HepG2 (cell line): ENCODE measurements around the gene MICALL2. TPM values are rescaled to one million over a fixed set of nuclear protein-coding genes. Genes with fewer than 3 reads are reported as not detected.

ENCODE experiments used
- FOXA1 ChIP-seq, 2 experiments: fragments of 450-650 bp in 1 of 2; sonication (generic) in 1 of 2; formaldehyde crosslinking in 1 of 2; IDR thresholded peaks; 2 replicates each; pipeline versions ENCODE4 v1.4.0 to v1.6.1; 2016 to 2020; ENCODE audit warnings: missing genetic modification reagents in 1 of 2
- SMAD9 ChIP-seq: sonication (generic); formaldehyde crosslinking; IDR thresholded peaks from 2 replicates; pipeline ENCODE4 v1.5.1; 2020; ENCODE audit warnings: mild to moderate bottlenecking, missing genetic modification reagents
- polyA plus RNA-seq, 8 experiments: library from polyadenylated mRNA; depleted of rRNA in 3 of 8; stranded (reverse) in 7 of 8; unstranded in 1 of 8; fragments of >200 nt; fragmentation: Illumina TruSeq in 4 of 8; extraction: Trizol in 4 of 8; gene quantifications; 2 replicates each; pipeline versions ENCODE4 v1.2.1 to v1.2.3, GENCODE V29; 2011 to 2016; ENCODE audit warnings: low read depth in 4 of 8, missing spikeins in 1 of 8, mixed read lengths in 1 of 8; ENCODE audit not compliant: insufficient read depth in 1 of 8
- total RNA-seq, 5 experiments: library from RNA; depleted of rRNA; stranded (reverse); fragments of >200 nt; fragmentation: Illumina TruSeq; extraction: Trizol; gene quantifications; 2 replicates each; pipeline ENCODE4 v1.2.3, GENCODE V29; 2016; ENCODE audit warnings: low read depth in 1 of 5
- TF ChIP-seq, protein P1 (sequence below): sonication (generic); formaldehyde crosslinking; IDR thresholded peaks from 2 replicates; pipeline ENCODE4 v1.4.0; 2020; ENCODE audit warnings: missing genetic modification reagents, borderline replicate concordance
- TF ChIP-seq, protein P2 (sequence below): sonication (generic); formaldehyde crosslinking; conservative IDR thresholded peaks from 2 replicates; pipeline ENCODE4 v1.8.0; 2022; ENCODE audit warnings: missing genetic modification reagents
- TF ChIP-seq, protein P3 (sequence below): sonication (generic); formaldehyde crosslinking; IDR thresholded peaks from 2 replicates; pipeline ENCODE4 v1.8.1; 2023; ENCODE audit warnings: mild to moderate bottlenecking, missing genetic modification reagents
- TF ChIP-seq, protein P4 (sequence below): sonication (generic); formaldehyde crosslinking; IDR thresholded peaks from 2 replicates; pipeline ENCODE4 v1.4.0; 2020; ENCODE audit warnings: missing genetic modification reagents
- TF ChIP-seq, protein P5 (sequence below): sonication (generic); formaldehyde crosslinking; IDR thresholded peaks from 2 replicates; pipeline ENCODE4 v1.4.0; 2020; ENCODE audit warnings: missing genetic modification reagents
- TF ChIP-seq, protein P6 (sequence below): sonication (generic); formaldehyde crosslinking; IDR thresholded peaks from 2 replicates; pipeline ENCODE4 v1.5.1; 2020; ENCODE audit warnings: mild to moderate bottlenecking, missing genetic modification reagents, moderate library complexity
- TF ChIP-seq, protein P7 (sequence below): sonication (generic); formaldehyde crosslinking; IDR thresholded peaks from 2 replicates; pipeline ENCODE4 v1.4.0; 2020; ENCODE audit warnings: mild to moderate bottlenecking, missing genetic modification reagents

MICALL2 gene
- total and polyA plus RNA-seq, 2 of the 13 experiments (the other 11 are each of a cell fraction or from before 2014, with no cell fraction given) = 5.8 to 12.4 TPM

DNA sequence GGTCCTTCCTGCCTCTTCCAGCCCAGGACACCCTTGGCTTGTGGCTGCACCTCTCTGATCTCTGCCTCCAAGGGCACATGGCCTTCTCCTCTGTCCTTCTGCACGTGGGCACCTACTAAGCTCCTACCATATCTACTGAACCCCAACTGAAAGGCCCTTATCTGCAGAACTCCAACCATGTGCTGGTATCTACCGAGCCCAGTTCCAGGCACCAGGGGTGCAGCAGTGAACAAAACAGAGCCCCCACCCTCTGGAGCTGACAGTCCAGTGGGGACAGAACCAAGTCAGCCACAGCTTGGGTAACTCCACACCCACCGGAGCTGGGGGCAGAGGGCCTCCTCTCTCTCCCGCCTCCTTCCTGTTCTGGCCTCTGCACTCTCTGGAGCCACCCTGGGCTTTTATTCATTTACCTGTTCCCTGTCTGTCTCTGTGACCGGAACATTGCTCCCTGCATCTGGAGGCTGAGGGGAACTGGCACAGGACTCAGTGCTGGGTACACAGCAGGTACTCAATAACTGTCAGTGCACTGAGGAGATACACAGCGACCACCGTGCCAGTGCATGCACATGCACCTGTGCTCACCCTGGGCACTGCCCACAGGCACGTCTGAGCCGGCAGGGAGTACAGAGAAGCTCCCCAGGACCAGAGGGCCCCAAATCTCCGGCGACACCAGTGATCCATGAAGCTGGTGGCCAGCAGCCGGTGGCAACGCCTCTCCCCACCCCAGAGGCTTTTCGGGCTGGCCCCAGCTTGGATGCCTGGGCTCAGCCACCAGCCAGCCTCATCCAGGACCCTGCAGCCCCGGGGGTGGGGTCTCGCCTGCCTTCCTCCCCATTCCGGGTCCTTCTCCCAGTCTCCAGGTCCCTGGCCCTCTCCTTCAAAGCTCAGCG, 2.0 kb downstream of the MICALL2 start (continued):
- TF ChIP-seq, protein P1, sequence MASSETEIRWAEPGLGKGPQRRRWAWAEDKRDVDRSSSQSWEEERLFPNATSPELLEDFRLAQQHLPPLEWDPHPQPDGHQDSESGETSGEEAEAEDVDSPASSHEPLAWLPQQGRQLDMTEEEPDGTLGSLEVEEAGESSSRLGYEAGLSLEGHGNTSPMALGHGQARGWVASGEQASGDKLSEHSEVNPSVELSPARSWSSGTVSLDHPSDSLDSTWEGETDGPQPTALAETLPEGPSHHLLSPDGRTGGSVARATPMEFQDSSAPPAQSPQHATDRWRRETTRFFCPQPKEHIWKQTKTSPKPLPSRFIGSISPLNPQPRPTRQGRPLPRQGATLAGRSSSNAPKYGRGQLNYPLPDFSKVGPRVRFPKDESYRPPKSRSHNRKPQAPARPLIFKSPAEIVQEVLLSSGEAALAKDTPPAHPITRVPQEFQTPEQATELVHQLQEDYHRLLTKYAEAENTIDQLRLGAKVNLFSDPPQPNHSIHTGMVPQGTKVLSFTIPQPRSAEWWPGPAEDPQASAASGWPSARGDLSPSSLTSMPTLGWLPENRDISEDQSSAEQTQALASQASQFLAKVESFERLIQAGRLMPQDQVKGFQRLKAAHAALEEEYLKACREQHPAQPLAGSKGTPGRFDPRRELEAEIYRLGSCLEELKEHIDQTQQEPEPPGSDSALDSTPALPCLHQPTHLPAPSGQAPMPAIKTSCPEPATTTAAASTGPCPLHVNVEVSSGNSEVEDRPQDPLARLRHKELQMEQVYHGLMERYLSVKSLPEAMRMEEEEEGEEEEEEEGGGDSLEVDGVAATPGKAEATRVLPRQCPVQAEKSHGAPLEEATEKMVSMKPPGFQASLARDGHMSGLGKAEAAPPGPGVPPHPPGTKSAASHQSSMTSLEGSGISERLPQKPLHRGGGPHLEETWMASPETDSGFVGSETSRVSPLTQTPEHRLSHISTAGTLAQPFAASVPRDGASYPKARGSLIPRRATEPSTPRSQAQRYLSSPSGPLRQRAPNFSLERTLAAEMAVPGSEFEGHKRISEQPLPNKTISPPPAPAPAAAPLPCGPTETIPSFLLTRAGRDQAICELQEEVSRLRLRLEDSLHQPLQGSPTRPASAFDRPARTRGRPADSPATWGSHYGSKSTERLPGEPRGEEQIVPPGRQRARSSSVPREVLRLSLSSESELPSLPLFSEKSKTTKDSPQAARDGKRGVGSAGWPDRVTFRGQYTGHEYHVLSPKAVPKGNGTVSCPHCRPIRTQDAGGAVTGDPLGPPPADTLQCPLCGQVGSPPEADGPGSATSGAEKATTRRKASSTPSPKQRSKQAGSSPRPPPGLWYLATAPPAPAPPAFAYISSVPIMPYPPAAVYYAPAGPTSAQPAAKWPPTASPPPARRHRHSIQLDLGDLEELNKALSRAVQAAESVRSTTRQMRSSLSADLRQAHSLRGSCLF = no peak
- TF ChIP-seq, protein P2, sequence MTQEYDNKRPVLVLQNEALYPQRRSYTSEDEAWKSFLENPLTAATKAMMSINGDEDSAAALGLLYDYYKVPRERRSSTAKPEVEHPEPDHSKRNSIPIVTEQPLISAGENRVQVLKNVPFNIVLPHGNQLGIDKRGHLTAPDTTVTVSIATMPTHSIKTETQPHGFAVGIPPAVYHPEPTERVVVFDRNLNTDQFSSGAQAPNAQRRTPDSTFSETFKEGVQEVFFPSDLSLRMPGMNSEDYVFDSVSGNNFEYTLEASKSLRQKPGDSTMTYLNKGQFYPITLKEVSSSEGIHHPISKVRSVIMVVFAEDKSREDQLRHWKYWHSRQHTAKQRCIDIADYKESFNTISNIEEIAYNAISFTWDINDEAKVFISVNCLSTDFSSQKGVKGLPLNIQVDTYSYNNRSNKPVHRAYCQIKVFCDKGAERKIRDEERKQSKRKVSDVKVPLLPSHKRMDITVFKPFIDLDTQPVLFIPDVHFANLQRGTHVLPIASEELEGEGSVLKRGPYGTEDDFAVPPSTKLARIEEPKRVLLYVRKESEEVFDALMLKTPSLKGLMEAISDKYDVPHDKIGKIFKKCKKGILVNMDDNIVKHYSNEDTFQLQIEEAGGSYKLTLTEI (CRISPR knock-in tag) = no peak
- TF ChIP-seq, protein P3, sequence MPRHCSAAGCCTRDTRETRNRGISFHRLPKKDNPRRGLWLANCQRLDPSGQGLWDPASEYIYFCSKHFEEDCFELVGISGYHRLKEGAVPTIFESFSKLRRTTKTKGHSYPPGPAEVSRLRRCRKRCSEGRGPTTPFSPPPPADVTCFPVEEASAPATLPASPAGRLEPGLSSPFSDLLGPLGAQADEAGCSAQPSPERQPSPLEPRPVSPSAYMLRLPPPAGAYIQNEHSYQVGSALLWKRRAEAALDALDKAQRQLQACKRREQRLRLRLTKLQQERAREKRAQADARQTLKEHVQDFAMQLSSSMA (CRISPR knock-in tag) = no peak
- TF ChIP-seq, protein P4, sequence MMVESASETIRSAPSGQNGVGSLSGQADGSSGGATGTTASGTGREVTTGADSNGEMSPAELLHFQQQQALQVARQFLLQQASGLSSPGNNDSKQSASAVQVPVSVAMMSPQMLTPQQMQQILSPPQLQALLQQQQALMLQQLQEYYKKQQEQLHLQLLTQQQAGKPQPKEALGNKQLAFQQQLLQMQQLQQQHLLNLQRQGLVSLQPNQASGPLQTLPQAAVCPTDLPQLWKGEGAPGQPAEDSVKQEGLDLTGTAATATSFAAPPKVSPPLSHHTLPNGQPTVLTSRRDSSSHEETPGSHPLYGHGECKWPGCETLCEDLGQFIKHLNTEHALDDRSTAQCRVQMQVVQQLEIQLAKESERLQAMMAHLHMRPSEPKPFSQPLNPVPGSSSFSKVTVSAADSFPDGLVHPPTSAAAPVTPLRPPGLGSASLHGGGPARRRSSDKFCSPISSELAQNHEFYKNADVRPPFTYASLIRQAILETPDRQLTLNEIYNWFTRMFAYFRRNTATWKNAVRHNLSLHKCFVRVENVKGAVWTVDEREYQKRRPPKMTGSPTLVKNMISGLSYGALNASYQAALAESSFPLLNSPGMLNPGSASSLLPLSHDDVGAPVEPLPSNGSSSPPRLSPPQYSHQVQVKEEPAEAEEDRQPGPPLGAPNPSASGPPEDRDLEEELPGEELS (CRISPR knock-in tag) = peak; percentile 27; the same call in 1 of the 2 replicates
- TF ChIP-seq, protein P5, sequence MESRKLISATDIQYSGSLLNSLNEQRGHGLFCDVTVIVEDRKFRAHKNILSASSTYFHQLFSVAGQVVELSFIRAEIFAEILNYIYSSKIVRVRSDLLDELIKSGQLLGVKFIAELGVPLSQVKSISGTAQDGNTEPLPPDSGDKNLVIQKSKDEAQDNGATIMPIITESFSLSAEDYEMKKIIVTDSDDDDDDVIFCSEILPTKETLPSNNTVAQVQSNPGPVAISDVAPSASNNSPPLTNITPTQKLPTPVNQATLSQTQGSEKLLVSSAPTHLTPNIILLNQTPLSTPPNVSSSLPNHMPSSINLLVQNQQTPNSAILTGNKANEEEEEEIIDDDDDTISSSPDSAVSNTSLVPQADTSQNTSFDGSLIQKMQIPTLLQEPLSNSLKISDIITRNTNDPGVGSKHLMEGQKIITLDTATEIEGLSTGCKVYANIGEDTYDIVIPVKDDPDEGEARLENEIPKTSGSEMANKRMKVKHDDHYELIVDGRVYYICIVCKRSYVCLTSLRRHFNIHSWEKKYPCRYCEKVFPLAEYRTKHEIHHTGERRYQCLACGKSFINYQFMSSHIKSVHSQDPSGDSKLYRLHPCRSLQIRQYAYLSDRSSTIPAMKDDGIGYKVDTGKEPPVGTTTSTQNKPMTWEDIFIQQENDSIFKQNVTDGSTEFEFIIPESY (CRISPR knock-in tag) = no peak
- TF ChIP-seq FOXA1 (IDR thresholded peaks at IDR 0.05) (no peak), FOXA1 (CRISPR knock-in tag; IDR thresholded peaks at IDR 0.05) (no peak), SMAD9 (CRISPR knock-in tag) (no peak)
- TF ChIP-seq, protein P6, sequence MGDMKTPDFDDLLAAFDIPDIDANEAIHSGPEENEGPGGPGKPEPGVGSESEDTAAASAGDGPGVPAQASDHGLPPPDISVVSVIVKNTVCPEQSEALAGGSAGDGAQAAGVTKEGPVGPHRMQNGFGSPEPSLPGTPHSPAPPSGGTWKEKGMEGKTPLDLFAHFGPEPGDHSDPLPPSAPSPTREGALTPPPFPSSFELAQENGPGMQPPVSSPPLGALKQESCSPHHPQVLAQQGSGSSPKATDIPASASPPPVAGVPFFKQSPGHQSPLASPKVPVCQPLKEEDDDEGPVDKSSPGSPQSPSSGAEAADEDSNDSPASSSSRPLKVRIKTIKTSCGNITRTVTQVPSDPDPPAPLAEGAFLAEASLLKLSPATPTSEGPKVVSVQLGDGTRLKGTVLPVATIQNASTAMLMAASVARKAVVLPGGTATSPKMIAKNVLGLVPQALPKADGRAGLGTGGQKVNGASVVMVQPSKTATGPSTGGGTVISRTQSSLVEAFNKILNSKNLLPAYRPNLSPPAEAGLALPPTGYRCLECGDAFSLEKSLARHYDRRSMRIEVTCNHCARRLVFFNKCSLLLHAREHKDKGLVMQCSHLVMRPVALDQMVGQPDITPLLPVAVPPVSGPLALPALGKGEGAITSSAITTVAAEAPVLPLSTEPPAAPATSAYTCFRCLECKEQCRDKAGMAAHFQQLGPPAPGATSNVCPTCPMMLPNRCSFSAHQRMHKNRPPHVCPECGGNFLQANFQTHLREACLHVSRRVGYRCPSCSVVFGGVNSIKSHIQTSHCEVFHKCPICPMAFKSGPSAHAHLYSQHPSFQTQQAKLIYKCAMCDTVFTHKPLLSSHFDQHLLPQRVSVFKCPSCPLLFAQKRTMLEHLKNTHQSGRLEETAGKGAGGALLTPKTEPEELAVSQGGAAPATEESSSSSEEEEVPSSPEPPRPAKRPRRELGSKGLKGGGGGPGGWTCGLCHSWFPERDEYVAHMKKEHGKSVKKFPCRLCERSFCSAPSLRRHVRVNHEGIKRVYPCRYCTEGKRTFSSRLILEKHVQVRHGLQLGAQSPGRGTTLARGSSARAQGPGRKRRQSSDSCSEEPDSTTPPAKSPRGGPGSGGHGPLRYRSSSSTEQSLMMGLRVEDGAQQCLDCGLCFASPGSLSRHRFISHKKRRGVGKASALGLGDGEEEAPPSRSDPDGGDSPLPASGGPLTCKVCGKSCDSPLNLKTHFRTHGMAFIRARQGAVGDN (CRISPR knock-in tag) = peak; percentile 61
- TF ChIP-seq, protein P7, sequence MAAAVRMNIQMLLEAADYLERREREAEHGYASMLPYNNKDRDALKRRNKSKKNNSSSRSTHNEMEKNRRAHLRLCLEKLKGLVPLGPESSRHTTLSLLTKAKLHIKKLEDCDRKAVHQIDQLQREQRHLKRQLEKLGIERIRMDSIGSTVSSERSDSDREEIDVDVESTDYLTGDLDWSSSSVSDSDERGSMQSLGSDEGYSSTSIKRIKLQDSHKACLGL (CRISPR knock-in tag) = no peak
